Ascending aorta (tissue), 2 donors: ENCODE data around the gene INMT. TPM values are rescaled to one million over a fixed set of nuclear protein-coding genes. Genes with fewer than 3 reads are reported as not detected.

Experiments used
- DNase-seq, 2 donors: peaks; one replicate each; pipeline ENCODE4 v3.0.0-alpha.2; 2019; ENCODE audit warnings: low spot score in 2 of 2
- H3K27ac ChIP-seq, 2 donors: fragments of 200-600 bp; sonication (generic); one replicate each; pipeline ENCODE4 v1.5.1; 2016 to 2017; ENCODE audit warnings: mild to moderate bottlenecking in 1 of 2
- H3K27me3 ChIP-seq: fragments of 200-600 bp; sonication (generic); one replicate; pipeline ENCODE4 v1.5.1; 2017
- H3K36me3 ChIP-seq, 2 donors: fragments of 200-600 bp; sonication (generic); one replicate each; pipeline ENCODE4 v1.5.1; 2016
- H3K4me1 ChIP-seq, 2 donors: fragments of 200-600 bp; sonication (generic); one replicate each; pipeline ENCODE4 v1.5.1; 2016 to 2017; ENCODE audit warnings: mild to moderate bottlenecking in 1 of 2
- H3K4me3 ChIP-seq, 2 donors: fragments of 200-600 bp; sonication (generic); one replicate each; pipeline ENCODE4 v1.5.1; 2016 to 2017; ENCODE audit warnings: mild to moderate bottlenecking in 1 of 2
- H3K9me3 ChIP-seq, 2 donors: fragments of 200-600 bp; sonication (generic); one replicate each; pipeline ENCODE4 v1.5.1; 2016
- CTCF ChIP-seq, 3 experiments: fragments of 200-600 bp in 2 of 3; fragments of 450-650 bp in 1 of 3; sonication (generic) in 2 of 3; IDR thresholded peaks; one replicate each; pipeline ENCODE4 v1.5.1; 2016 to 2019; ENCODE audit warnings: antibody characterized with exemption in 3 of 3, mild to moderate bottlenecking in 1 of 3, moderate library complexity in 1 of 3
- intact Hi-C: fragments of 100-400 bp; cut with DNase I; formaldehyde crosslinking; loops from one replicate; pipeline ENCODE4 v1.15.1; 2023
- total RNA-seq: library from RNA; depleted of rRNA; stranded (reverse); fragments of >200 nt; gene quantifications from one replicate; pipeline ENCODE4 v1.1.0, GENCODE V29; 2016

The INMT gene
- total RNA-seq, 1 donor from 2014 or later: 51.8 TPM

GRCh38 chr7:30722187-30722586, 29.7 kb upstream of the INMT start:
- H3K36me3 ChIP-seq: no peaks in the 10 kb centered on the region
- no peak for TF ChIP-seq CTCF (IDR thresholded peaks at IDR 0.05)
- H3K27me3 ChIP-seq: no peaks in the 10 kb centered on the region
- intact Hi-C loops: no loop called here
- H3K9me3 ChIP-seq: no peaks in the 10 kb centered on the region
- no peak overlapping the region for H3K27ac ChIP-seq
- no peaks in the 10 kb centered on the region for H3K4me1 ChIP-seq
- no peak for DNase-seq
- no peak overlapping the region for H3K4me3 ChIP-seq

DNA sequence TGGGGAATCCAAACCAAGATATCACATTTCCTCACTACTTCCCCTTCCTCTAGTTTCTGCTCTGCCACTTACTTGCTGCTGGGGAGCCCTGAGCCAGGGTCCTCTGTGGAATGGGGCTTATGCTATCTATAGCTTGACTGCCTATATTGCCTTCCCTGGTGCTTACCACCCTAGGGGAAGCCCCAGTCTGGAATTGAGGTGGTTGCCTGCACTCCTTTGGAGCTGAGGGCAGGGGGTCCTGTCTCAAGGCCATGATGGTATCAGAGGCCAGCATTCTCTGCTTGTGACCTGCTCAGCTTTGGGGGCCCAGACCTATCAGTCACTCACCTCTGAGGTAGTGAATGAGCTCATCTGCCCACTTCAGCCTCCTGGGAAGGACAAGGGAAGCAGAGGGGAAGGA, 29.3 kb upstream of the INMT start:
- no peak for DNase-seq
- Histone ChIP-seq H3K27ac (no peak overlapping the region), H3K36me3 (no peaks in the 10 kb centered on the region), H3K27me3 (no peaks in the 10 kb centered on the region), H3K4me1 (no peaks in the 10 kb centered on the region), H3K4me3 (no peak overlapping the region), H3K9me3 (no peaks in the 10 kb centered on the region)
- TF ChIP-seq CTCF (IDR thresholded peaks at IDR 0.05): no peak
- intact Hi-C loops: no loop called here

- Histone ChIP-seq H3K27me3 (no peaks in the 10 kb centered on the region), H3K36me3 (no peaks in the 10 kb centered on the region), H3K4me3 (no peak overlapping the region), H3K9me3 (no peaks in the 10 kb centered on the region), H3K27ac (no peak overlapping the region), H3K4me1 (no peaks in the 10 kb centered on the region)
- TF ChIP-seq CTCF (IDR thresholded peaks at IDR 0.05): no peak
- intact Hi-C loops: no loop called here
- DNase-seq: no peak
These were observed 28.2 kb upstream of the INMT start for GRCh38 chr7:30723776-30724175.

DNA sequence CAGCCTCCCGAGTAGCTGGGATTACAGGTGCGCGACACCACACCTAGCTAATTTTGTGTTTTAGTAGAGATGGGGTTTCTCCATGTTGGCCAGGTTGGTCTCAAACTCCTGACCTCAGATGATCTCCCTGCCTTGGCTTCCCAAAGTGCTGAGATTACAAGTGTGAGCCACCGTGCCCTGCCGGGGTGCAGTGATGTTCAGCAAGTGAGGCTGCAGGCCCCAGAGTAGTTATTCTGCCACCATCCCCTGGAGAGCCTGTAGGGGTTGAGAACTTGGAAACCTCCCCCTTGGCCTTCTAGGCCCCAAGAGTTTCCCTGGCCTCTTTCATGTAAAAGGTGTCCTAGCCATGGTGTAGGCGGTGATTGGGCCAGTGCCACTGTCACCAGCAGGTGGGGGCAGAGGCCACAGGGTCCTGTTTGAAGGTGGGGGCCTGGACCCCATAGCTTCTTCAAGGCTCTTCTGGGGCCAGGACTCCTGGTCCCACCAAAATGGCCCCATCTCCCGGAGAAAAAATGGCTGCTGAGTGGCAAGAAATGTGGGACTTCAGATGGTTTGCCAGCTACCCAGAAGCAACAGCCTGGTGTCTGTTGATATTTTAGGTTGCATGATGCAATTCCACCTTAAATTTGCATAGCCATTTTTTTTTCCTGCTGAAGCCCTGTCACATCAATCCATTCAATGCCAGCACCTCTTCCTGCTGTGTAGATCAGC, 25.5 kb upstream of the INMT start:
- no peak for DNase-seq
- no peaks in the 10 kb centered on the region for H3K36me3 ChIP-seq
- no peak overlapping the region for H3K4me3 ChIP-seq
- intact Hi-C loops: no loop called here
- no peaks in the 10 kb centered on the region for H3K4me1 ChIP-seq
- H3K9me3 ChIP-seq: no peaks in the 10 kb centered on the region
- TF ChIP-seq CTCF (IDR thresholded peaks at IDR 0.05): no peak
- no peak overlapping the region for H3K27ac ChIP-seq
- H3K27me3 ChIP-seq: no peaks in the 10 kb centered on the region

GRCh38 chr7:30727061-30727945, 24.6 kb upstream of the INMT start:
- no peak for TF ChIP-seq CTCF (IDR thresholded peaks at IDR 0.05)
- Histone ChIP-seq H3K36me3 (no peaks in the 10 kb centered on the region), H3K4me3 (no peak overlapping the region), H3K4me1 (no peaks in the 10 kb centered on the region), H3K27ac (no peak overlapping the region), H3K27me3 (no peaks in the 10 kb centered on the region), H3K9me3 (no peaks in the 10 kb centered on the region)
- intact Hi-C loops: no loop called here
- no peak for DNase-seq
